Stimulated activated CD8-positive, alpha-beta memory T cell treated with anti-CD3 and anti-CD28 coated beads, Interleukin-2, amount 100 ng/mL, for 1 hour (primary cell): Measurements from ENCODE around the gene GNAS-AS1.

Experiments used
- DNase-seq, 2 donors: peaks; one replicate each; pipeline ENCODE4 v3.0.0-alpha.2; 2020; ENCODE audit warnings: low read depth in 2 of 2

Gene GNAS-AS1

DNA sequence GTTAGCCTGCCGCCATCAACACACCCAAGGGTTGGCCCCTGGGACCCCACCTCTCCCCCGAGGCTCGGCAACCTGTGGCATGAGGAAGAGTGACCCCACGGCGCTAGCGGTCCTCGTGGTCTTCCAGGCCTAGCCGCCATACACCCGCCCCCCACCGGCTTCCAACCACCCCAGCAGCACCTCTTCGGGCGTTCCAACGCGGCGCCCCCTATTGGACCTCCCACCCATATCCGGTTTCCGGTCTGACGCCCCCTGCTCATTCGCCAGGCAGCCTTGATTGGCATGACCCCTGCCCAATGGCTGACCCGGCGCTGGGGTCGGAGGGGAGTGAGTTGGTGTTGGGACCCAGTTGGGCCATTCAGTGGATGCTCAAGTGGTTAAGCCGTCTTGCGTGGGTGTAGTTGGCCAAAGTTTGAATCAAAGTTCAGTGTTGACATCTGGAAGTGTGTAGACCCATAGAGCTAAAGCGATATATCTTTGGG lies at the start of gene GNAS-AS1:
GNAS-AS1 (minus strand) TSS at position 210 of the 482 bp plus-strand sequence.
- peak; percentile 40 to 63 for DNase-seq

DNA sequence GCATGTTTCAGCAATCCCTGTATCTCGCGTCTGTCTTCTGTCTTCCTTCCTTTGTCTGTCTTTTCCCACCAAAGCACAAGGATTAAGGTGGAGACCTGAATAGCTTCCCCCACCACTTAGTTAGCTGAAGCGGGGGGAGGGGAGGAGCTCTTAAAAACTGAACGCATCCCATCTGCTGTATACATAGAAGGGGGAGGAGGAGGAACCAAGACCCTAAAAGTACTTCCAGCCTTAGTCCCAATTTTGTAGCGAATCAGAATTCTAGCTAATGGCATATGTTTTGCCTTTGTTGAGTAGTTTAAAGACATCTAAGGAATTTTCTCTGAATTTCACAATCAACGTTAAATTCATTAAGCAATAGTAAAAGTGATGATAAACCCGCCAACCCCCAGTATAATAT lies 49.7 kb upstream of the GNAS-AS1 start:
- DNase-seq = no peak

DNA sequence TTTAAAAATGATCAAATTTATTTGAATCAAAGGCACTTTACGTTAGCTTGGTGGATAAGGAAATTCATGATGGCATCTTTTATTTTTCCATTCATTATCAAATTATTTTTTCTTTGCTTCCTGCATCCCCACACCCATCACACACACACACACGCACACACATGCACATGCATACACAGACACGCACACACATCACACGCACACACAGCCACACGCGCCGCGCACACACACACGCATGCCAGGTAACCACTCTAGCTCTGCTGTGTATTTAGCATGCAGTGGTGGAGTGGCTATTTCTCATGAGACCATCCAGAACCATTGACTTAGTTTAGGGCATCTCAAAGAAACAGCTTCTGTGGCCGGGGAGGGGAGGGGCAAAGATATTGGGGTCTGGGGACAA lies 48.8 kb upstream of the GNAS-AS1 start:
- DNase-seq = no peak

DNA sequence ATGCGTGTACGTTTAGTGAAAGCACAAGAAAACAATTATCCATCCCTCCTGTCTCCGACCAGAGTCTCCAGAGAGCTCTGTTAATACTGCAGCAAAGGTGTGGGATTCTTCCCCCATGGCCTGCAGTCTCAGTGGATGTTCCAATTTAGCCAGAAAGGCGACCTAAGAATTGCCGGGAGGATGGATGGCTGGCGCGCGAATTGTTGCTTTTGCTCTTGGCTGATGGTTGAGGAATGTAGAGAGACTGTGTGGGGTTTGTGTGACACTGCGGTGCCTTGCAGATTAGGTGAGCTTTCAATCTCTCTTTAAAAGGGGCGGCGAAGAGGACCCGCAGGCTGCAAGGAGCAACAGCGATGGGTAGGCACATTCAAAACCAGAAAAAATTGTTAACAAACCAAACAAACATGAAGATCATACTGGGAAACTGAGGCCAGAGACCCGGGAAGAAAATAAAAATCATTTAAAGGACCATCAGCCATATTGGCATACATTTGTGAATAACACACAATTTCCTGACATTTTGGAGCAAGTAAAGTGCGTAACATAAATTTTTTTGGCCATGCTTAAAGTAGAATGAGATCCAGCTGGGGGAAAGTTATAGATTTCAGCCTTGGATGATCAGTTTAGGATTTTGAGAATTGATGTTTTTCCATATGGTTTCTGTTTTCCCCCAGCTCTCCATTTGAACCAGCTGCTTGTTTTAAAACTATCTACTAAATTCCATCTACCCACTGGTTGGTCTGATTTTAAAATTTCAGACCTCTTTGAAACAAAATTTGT lies 48.1 kb upstream of the GNAS-AS1 start:
- no peak for DNase-seq

DNA sequence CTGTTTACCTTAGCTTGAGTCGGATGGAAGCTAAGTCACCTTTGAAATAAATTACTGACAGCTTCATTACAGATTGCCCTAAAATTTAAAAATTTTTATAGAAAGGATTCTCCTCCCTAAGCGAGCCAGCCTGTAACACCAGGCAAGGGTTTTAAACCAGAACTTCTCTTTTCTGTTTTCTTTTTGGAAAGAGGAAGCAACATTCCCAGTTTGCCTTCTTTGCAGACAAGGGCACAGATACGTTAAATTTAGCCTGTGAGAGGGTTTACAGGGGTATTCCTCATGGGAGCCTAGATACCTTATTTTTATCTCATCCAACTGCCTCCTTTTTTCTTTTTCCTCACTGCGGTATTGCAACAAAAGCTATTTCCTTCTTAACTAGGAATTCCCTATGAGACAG lies 46.8 kb upstream of the GNAS-AS1 start:
- no peak for DNase-seq

- no peak for DNase-seq
These were observed 46.1 kb upstream of the GNAS-AS1 start for GRCh38 chr20:58896820-58897219.

DNA sequence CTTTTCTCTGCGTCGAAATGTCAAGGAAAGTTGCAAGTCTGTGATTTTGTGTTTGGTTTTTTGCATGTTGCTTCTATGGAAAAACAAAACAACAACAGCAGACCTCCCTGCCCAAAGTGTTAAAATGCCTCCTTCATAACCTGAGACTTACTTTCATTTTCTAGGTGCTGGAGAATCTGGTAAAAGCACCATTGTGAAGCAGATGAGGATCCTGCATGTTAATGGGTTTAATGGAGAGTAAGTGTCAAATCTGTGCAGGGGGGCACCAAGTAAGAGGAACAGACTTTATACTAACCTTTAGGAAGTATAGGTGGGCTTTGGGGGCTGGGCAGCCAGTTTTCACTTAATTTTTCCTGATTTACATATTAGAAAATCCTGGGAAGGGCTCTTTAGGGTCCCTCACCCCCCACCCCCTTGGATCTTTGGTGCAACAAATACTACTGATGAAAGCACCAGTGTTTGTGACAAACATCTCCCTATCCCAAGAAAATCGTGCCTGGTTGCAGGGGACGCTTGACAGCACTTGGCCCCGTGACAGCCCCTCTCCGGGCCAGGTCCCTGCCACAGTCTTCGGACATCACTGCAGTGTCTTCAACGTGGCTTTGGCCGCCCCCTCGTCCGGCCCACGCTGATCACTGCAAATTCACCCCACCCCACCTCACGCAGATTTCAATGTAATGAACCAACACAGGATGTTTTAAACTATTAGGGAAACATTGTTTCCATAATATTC lies 44.9 kb upstream of the GNAS-AS1 start:
- no peak for DNase-seq

- no peak for DNase-seq
These were observed 44.1 kb upstream of the GNAS-AS1 start for GRCh38 chr20:58894652-58895447.

- no peak for DNase-seq
These were observed 42.8 kb upstream of the GNAS-AS1 start for GRCh38 chr20:58893355-58894120.

DNA sequence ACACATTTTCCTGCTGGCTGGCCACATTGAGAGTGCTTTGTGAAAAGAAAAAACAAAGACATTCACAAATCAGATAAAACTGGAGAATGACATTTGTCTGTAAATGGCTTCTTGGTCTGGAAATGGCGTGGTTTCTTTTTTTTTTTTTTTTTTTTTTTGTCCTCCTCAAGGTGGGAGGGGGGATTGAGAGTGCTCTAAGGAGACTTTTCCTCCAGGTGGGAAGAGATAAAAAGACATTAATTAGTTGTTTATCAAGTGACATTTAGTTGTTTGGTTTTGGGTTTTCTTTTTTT lies 42.2 kb upstream of the GNAS-AS1 start:
- DNase-seq = no peak

GRCh38 chr20:58892141-58892931 lies 41.6 kb upstream of the GNAS-AS1 start:
- peak; percentile 38 to 62 for DNase-seq

GRCh38 chr20:58891718-58892140 lies 41.0 kb upstream of the GNAS-AS1 start:
- no peak for DNase-seq

- DNase-seq = peak; percentile 56 to 69
These were observed 40.5 kb upstream of the GNAS-AS1 start for GRCh38 chr20:58891086-58891717.

DNA sequence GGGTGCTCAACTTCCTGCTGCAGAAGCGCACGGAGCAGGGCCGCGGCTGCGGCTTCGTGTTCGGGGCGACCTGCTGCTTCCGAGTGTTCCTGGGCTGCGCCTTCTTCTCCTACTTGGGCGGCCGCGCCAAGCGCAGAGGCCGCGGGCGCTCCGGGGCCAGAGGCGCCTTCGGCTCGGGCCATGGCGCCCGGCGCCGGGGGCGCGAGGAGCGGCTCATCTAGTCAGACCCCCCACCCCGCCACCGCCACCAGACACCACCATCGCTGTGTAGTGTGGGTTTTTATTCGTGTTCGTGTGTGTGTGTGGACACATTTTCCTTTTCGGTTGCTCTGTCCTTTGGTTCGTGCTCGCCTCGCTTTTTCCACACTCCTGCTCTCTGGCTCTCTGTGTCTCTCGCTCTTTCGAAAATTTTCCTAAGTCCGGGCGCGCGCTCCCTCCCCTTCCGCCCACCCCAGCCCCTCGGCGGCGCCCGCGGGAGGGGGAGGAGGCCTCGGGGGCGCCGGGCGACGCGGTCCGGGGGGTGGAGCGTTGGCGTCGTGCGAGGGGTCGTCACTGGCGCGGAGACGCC lies 39.9 kb upstream of the GNAS-AS1 start:
- peak; percentile 67 for DNase-seq

DNA sequence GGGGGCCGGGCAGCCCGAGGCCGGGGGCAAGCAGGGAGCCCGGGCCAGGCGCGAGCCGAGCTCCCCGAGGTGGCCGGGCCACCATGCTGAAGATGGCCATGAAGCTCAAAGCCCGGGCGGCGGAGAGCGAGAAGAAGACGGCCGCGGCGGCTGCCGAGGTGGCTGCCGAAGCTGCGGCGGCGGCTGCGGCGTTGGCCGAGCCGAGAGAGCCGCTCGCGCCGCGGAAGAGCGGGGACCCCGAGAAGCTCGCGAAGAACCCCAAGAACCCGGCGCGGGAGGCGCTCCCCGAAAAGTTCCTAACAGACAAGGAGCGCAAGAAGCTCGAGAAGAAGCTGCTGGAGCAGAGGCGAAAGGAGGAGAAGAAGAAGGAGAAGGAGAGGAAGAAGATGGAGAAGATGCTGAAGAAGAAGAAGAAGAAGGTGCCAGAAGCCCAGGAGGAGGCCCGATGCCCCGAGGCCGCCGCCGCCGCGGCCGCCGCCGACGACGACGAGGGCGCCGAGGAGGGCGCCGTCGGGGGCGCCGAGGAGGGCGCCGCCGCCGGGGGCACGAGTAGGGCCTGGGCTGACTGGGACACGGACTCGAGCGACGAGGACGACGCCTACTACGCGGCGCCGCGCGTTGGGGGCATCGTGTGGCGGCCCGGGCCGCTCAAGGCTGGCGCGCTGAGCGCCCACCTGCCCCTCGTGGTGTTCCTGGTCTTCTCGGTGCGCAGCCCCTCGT lies 39.3 kb upstream of the GNAS-AS1 start:
- no peak for DNase-seq

DNA sequence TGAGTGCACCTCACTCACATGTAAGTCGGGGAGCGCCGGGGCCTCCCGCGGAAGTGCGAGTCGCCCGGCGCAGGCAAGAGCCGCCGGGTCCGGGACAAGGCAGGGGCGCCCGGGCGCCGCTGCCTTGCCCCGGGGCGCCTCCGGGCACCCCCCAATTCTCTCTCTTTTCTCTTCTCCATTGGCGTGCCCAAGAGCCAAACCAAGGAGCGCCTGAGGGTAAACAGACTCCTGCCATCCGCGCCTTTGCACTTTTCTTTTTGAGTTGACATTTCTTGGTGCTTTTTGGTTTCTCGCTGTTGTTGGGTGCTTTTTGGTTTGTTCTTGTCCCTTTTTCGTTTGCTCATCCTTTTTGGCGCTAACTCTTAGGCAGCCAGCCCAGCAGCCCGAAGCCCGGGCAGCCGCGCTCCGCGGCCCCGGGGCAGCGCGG lies 38.6 kb upstream of the GNAS-AS1 start:
- no peak for DNase-seq

GRCh38 chr20:58888521-58889333 lies 38.0 kb upstream of the GNAS-AS1 start:
- DNase-seq = peak; percentile 68 to 69

DNA sequence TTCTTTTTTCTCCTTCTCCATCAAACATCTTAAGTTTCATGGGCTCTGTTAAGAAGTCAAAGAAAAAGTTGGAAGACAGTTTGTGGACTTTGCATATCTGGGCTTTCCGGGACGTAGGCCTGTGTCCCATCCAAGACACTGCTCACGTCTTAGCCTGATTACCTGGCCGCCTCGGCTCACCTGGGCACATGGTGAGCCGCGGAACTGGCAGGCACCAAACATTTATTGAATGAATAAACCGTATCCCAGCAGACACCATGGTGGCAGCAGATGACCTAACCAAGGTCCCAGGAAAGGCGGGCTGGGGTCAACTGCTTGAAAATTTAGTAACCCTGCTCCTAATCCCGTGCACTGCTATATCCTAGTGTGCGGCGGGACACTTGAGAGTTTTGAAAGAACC lies 37.4 kb upstream of the GNAS-AS1 start:
- no peak for DNase-seq
